ENCODE data around the gene ASGR1. TPM values are rescaled to one million over a fixed set of nuclear protein-coding genes. Genes with fewer than 3 reads are reported as not detected.
"Not testable (repeated sequence)": the region's sequence is repeated elsewhere in the genome, so short reads cannot be mapped to it uniquely, and the experiment has no call there.

The ASGR1 gene
- total and polyA plus RNA-seq, 2 of the 4 experiments (the other 2 are of a cell fraction) = 1.3 to 3.8 TPM

DNA sequence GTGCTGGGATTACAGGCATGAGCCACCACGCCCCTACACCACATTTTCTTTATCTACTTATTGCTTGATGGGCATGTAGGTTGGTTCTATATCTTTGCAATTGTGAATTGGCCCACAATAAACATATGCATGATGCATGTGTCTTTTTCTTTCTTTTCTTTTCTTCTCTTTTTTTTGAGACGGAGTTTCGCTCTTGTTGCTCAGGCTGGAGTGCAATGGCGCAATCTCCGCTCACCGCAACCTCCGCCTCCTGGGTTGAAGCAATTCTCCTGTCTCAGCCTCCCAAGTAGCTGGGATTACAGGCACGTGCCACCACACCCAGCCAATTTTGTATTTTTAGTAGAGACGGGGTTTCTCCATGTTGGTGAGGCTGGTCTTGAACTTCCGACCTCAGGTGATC lies 20.7 kb downstream of the ASGR1 start:
- H4K91ac ChIP-seq (ENCODE audit: insufficient read depth, low read depth, low read length); H4K20me1 ChIP-seq (ENCODE audit: insufficient read depth, low read length); H3K4me3 ChIP-seq (ENCODE audit: insufficient read depth, low read depth, low read length); DNase-seq; ATAC-seq (ENCODE audit: low read depth); in situ Hi-C loops (cut with MboI; ENCODE audit: low sequenced_read_pairs); intact Hi-C loops (cut with micrococcal nuclease); CTCF ChIA-PET; POLR2A ChIA-PET (ENCODE audit: unreplicated experiment); H2BK15ac ChIP-seq (ENCODE audit: low read depth, low read length); H3K9me3 ChIP-seq (ENCODE audit: control insufficient read depth, insufficient read depth, low read length); H3K4ac ChIP-seq (ENCODE audit: low read depth, low read length); H2AK9ac ChIP-seq (replicated peaks; ENCODE audit: low read depth, low read length, poor library complexity); H2BK20ac ChIP-seq (ENCODE audit: low read depth, low read length); H4K5ac ChIP-seq (ENCODE audit: low read depth, low read length); BruUV-seq (replicated peaks); H3K23ac ChIP-seq (ENCODE audit: low read depth, low read length); H3K9ac ChIP-seq (ENCODE audit: low read depth, low read length); dilution Hi-C loops (cut with HindIII; ENCODE audit: low sequenced_read_pairs, unreplicated experiment); H3K56ac ChIP-seq (ENCODE audit: extremely low read depth, insufficient read depth, low read length); H3K9me1 ChIP-seq (ENCODE audit: insufficient read depth, low read length); H3K18ac ChIP-seq (ENCODE audit: low read depth, low read length); H4K8ac ChIP-seq (ENCODE audit: low read depth in 2 of 2, low read length in 2 of 2); H3K4me2 ChIP-seq (ENCODE audit: low read depth, low read length); H3K79me1 ChIP-seq (ENCODE audit: low read depth in 1 of 2, low read length in 2 of 2); H3K36me3 ChIP-seq (ENCODE audit: control insufficient read depth, insufficient read depth, low read length); H2AK5ac ChIP-seq (ENCODE audit: low read depth, low read length); H3K14ac ChIP-seq (replicated peaks; ENCODE audit: low read depth, low read length); H2AFZ ChIP-seq (replicated peaks; ENCODE audit: low read length, poor library complexity); H2BK5ac ChIP-seq (ENCODE audit: low read depth, low read length, poor library complexity, severe bottlenecking); H3K27ac ChIP-seq (ENCODE audit: insufficient read depth, low read length); H2BK120ac ChIP-seq (ENCODE audit: low read depth, low read length); H3K4me1 ChIP-seq (ENCODE audit: control insufficient read depth, insufficient read depth, low read length): not testable (repeated sequence)
- H3K27me3 ChIP-seq (ENCODE audit: control insufficient read depth, insufficient read depth, low read length) = peaks cover 20% of the 10 kb centered on the region
- WGBS, 2 experiments (ENCODE audit: extremely low coverage in 2 of 2, insufficient read length in 1 of 2) = 95% methylated on average over 3 of the region's 10 CpGs; no CpG with 5 or more reads in 1 of the 2 experiments
